Neural cell (in vitro differentiated cells): ENCODE measurements around the gene KIRREL3. TPM values are rescaled to one million over a fixed set of nuclear protein-coding genes. Genes with fewer than 3 reads are reported as not detected.

Experiments
- H2AFZ ChIP-seq: fragments of 200-600, 300-800 bp; sonication (generic), shearing (Covaris generic); 2 replicates; pipeline ENCODE4 v1.6.0; 2014; ENCODE audit warnings: low read depth, mild to moderate bottlenecking, antibody characterized with exemption, low read length, moderate library complexity
- H3F3A ChIP-seq: fragments of 200-600 bp; shearing (Covaris generic); 2 replicates; pipeline ENCODE4 v1.6.1; 2016; ENCODE audit warnings: mild to moderate bottlenecking, moderate library complexity, mixed read lengths, antibody characterized with exemption, low read length; ENCODE audit not compliant: insufficient read depth, poor library complexity, severe bottlenecking
- H3K27ac ChIP-seq: fragments of 200-600, 300-800 bp; sonication (generic), shearing (Covaris generic); 2 replicates; pipeline ENCODE4 v1.5.1; 2014; ENCODE audit warnings: mild to moderate bottlenecking, low read length, moderate library complexity
- H3K27me3 ChIP-seq: fragments of 300-800, 200-600 bp; sonication (generic), shearing (Covaris generic); 2 replicates; pipeline ENCODE4 v1.6.0; 2014; ENCODE audit warnings: mild to moderate bottlenecking, low read depth, low read length, moderate library complexity; ENCODE audit not compliant: insufficient read depth
- H3K36me3 ChIP-seq: fragments of 300-800, 200-600 bp; sonication (generic), shearing (Covaris generic); 2 replicates; pipeline ENCODE4 v1.5.1; 2014; ENCODE audit warnings: mild to moderate bottlenecking, antibody characterized with exemption, low read length, moderate library complexity; ENCODE audit not compliant: insufficient read depth
- H3K4me2 ChIP-seq: fragments of 300-800, 200-600 bp; sonication (generic), shearing (Covaris generic); 2 replicates; pipeline ENCODE4 v1.6.0; 2014; ENCODE audit warnings: mild to moderate bottlenecking, low read length
- H3K4me3 ChIP-seq: fragments of 300-800, 200-600 bp; sonication (generic), shearing (Covaris generic); 2 replicates; pipeline ENCODE4 v1.5.1; 2014; ENCODE audit warnings: mild to moderate bottlenecking, low read length, moderate library complexity
- H3K79me2 ChIP-seq: fragments of 200-600 bp; shearing (Covaris generic); replicated peaks from 2 replicates; pipeline ENCODE4 v1.6.0; 2014; ENCODE audit warnings: mild to moderate bottlenecking, low read length, moderate library complexity; ENCODE audit not compliant: insufficient read depth
- H3K9ac ChIP-seq: fragments of 300-800, 200-600 bp; sonication (generic), shearing (Covaris generic); 2 replicates; pipeline ENCODE4 v1.6.1; 2016; ENCODE audit warnings: mild to moderate bottlenecking, low read length, mixed read lengths
- H3K9me2 ChIP-seq: fragments of 200-600 bp; shearing (Covaris generic); 2 replicates; pipeline ENCODE4 v1.6.1; 2016; ENCODE audit warnings: mild to moderate bottlenecking, low read length, mixed read lengths; ENCODE audit not compliant: insufficient read depth
- H3K9me3 ChIP-seq: fragments of 200-600, 300-800 bp; sonication (generic), shearing (Covaris generic); 2 replicates; pipeline ENCODE4 v1.6.1; 2016; ENCODE audit warnings: mild to moderate bottlenecking, mixed run types, low read length, moderate library complexity, mixed read lengths
- H4K20me1 ChIP-seq: fragments of 200-600 bp; shearing (Covaris generic); 2 replicates; pipeline ENCODE4 v1.6.1; 2016; ENCODE audit warnings: mild to moderate bottlenecking, mixed run types; ENCODE audit not compliant: insufficient read depth
- EP300 ChIP-seq: fragments of 450-650 bp; conservative IDR thresholded peaks from 2 replicates; pipeline ENCODE4 v1.6.1; 2014; ENCODE audit warnings: antibody characterized with exemption, mild to moderate bottlenecking, moderate library complexity; ENCODE audit not compliant: poor library complexity, severe bottlenecking
- EZH2 ChIP-seq: fragments of 200-600, 300-800 bp; shearing (Covaris generic), sonication (generic); IDR thresholded peaks from 2 replicates; pipeline ENCODE4 v1.6.1; 2014; ENCODE audit warnings: antibody characterized with exemption, low read length, borderline replicate concordance, mild to moderate bottlenecking; ENCODE audit not compliant: insufficient read depth, poor library complexity, severe bottlenecking
- MXI1 ChIP-seq: fragments of 450-650 bp; conservative IDR thresholded peaks from 2 replicates; pipeline ENCODE4 v1.6.1; 2014; ENCODE audit warnings: antibody characterized with exemption, mild to moderate bottlenecking; ENCODE audit not compliant: poor library complexity, severe bottlenecking
- POLR2AphosphoS5 ChIP-seq: IDR thresholded peaks from 2 replicates; pipeline ENCODE4 v1.6.1; 2012
- RAD21 ChIP-seq: fragments of 450-650 bp; conservative IDR thresholded peaks from 2 replicates; pipeline ENCODE4 v1.6.1; 2014; ENCODE audit warnings: antibody characterized with exemption, mild to moderate bottlenecking, moderate library complexity
- SMC3 ChIP-seq: fragments of 450-650 bp; conservative IDR thresholded peaks from 2 replicates; pipeline ENCODE4 v1.6.1; 2014; ENCODE audit warnings: antibody characterized with exemption, mild to moderate bottlenecking, moderate library complexity; ENCODE audit not compliant: poor library complexity
- TAF1 ChIP-seq: IDR thresholded peaks from 2 replicates; pipeline ENCODE4 v1.6.1; 2012; ENCODE audit warnings: low read depth
- polyA plus RNA-seq: library from polyadenylated mRNA; depleted of rRNA; stranded (reverse); fragments of >200 nt; gene quantifications from 2 replicates; pipeline ENCODE4 v1.2.3, GENCODE V29; 2014
- TF ChIP-seq, protein P1 (sequence below): fragments of 450-650 bp; IDR thresholded peaks from 2 replicates; pipeline ENCODE4 v1.5.1; 2014; ENCODE audit warnings: antibody characterized with exemption, mild to moderate bottlenecking, moderate library complexity; ENCODE audit not compliant: poor library complexity, severe bottlenecking
- TF ChIP-seq, protein P2 (sequence below): IDR thresholded peaks from 2 replicates; pipeline ENCODE4 v1.6.1; 2012; ENCODE audit warnings: borderline replicate concordance

The KIRREL3 gene
- polyA plus RNA-seq, 1 donor from 2014 or later, result 23.8 TPM

DNA sequence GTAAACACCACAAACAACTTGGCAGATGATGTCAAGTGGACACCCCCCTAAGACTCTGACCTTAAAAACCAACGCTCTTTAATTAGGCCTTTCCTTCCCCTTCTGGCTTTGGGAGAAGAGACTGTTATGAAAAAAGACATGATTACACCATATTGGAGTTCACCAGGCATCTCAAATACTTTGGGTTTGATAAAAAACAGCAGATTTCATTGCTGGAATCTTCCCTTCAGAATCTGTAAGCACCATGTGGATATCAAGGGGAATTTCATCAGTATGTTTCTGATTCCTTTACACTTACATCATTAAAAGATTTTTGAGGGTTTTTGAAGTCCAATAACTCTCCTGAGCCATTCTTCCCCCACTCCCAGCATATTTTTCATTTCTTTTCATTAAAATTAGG is 85.6 kb downstream of the KIRREL3 start:
- no peak overlapping the region for H2AFZ ChIP-seq
- no peak for TF ChIP-seq EP300
- TF ChIP-seq EZH2, result no peak
- no peak for TF ChIP-seq RAD21
- TF ChIP-seq TAF1, result no peak
- TF ChIP-seq SMC3, result no peak
- H3K27me3 ChIP-seq, result no peaks in the 10 kb centered on the region
- H3K9me3 ChIP-seq, result no peaks in the 10 kb centered on the region
- H4K20me1 ChIP-seq, result no peaks in the 10 kb centered on the region
- no peaks in the 10 kb centered on the region for H3K79me2 ChIP-seq
- no peaks in the 10 kb centered on the region for H3K9me2 ChIP-seq
- H3K27ac ChIP-seq, result no peak overlapping the region
- H3K9ac ChIP-seq, result no peak overlapping the region
- H3K36me3 ChIP-seq, result no peaks in the 10 kb centered on the region
- no peak overlapping the region for H3K4me3 ChIP-seq
- no peaks in the 10 kb centered on the region for H3F3A ChIP-seq
- H3K4me2 ChIP-seq, result no peak overlapping the region

DNA sequence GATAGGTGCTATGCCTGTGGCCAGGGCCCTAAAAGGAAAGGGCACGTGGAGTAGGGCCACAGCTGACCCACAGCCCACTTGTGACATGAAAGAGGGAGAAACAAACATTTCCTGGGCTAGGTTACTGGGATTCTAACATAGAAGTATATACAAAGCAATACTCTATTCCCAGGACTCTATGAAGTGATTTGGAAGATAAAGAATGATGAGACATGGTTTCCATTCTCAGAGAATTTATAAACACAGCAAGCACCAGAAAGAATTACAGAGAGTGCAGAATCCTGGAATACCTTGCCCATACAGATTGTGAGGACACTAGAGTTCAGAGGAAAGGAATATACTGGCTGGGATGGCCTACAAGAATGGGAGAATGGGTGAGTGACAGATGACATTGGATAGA is 86.4 kb downstream of the KIRREL3 start:
- Histone ChIP-seq H3K4me3 (no peak overlapping the region), H3K9me2 (no peaks in the 10 kb centered on the region), H3K36me3 (no peaks in the 10 kb centered on the region), H2AFZ (no peak overlapping the region), H3F3A (no peaks in the 10 kb centered on the region), H4K20me1 (no peaks in the 10 kb centered on the region), H3K27ac (no peak overlapping the region), H3K4me2 (no peak overlapping the region), H3K9me3 (no peaks in the 10 kb centered on the region), H3K27me3 (no peaks in the 10 kb centered on the region), H3K79me2 (no peaks in the 10 kb centered on the region), H3K9ac (no peak overlapping the region)
- TF ChIP-seq TAF1 (no peak), POLR2AphosphoS5 (no peak), RAD21 (no peak), SMC3 (no peak)

DNA sequence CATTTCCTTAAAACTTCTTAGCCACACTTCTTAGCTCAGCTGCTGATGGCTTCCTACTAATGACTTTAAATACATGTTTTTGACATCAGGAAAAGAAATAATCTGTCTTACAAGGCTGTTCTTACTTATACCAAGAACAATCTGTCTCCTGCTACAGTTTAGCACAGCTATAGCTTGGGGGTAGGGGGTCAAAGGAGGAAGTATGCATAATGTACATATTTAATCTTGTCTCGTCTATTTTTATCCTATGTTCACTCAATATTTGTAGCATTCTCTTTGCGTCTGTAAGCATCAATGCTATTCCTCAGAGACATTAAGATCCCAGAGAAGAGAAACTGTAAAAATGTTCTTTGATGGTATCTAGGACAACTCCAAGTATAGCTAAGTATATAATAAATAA is 96.0 kb downstream of the KIRREL3 start:
- no peak overlapping the region for H3K9ac ChIP-seq
- no peak overlapping the region for H2AFZ ChIP-seq
- no peaks in the 10 kb centered on the region for H3K79me2 ChIP-seq
- TF ChIP-seq, protein P1, sequence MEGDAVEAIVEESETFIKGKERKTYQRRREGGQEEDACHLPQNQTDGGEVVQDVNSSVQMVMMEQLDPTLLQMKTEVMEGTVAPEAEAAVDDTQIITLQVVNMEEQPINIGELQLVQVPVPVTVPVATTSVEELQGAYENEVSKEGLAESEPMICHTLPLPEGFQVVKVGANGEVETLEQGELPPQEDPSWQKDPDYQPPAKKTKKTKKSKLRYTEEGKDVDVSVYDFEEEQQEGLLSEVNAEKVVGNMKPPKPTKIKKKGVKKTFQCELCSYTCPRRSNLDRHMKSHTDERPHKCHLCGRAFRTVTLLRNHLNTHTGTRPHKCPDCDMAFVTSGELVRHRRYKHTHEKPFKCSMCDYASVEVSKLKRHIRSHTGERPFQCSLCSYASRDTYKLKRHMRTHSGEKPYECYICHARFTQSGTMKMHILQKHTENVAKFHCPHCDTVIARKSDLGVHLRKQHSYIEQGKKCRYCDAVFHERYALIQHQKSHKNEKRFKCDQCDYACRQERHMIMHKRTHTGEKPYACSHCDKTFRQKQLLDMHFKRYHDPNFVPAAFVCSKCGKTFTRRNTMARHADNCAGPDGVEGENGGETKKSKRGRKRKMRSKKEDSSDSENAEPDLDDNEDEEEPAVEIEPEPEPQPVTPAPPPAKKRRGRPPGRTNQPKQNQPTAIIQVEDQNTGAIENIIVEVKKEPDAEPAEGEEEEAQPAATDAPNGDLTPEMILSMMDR, result no peak
- TF ChIP-seq EP300, result no peak
- no peak for TF ChIP-seq RAD21
- TF ChIP-seq, protein P2, sequence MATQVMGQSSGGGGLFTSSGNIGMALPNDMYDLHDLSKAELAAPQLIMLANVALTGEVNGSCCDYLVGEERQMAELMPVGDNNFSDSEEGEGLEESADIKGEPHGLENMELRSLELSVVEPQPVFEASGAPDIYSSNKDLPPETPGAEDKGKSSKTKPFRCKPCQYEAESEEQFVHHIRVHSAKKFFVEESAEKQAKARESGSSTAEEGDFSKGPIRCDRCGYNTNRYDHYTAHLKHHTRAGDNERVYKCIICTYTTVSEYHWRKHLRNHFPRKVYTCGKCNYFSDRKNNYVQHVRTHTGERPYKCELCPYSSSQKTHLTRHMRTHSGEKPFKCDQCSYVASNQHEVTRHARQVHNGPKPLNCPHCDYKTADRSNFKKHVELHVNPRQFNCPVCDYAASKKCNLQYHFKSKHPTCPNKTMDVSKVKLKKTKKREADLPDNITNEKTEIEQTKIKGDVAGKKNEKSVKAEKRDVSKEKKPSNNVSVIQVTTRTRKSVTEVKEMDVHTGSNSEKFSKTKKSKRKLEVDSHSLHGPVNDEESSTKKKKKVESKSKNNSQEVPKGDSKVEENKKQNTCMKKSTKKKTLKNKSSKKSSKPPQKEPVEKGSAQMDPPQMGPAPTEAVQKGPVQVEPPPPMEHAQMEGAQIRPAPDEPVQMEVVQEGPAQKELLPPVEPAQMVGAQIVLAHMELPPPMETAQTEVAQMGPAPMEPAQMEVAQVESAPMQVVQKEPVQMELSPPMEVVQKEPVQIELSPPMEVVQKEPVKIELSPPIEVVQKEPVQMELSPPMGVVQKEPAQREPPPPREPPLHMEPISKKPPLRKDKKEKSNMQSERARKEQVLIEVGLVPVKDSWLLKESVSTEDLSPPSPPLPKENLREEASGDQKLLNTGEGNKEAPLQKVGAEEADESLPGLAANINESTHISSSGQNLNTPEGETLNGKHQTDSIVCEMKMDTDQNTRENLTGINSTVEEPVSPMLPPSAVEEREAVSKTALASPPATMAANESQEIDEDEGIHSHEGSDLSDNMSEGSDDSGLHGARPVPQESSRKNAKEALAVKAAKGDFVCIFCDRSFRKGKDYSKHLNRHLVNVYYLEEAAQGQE, result no peak
- TF ChIP-seq SMC3, result no peak
- no peak for TF ChIP-seq MXI1
- no peak for TF ChIP-seq POLR2AphosphoS5
- TF ChIP-seq EZH2, result no peak
- TF ChIP-seq TAF1, result no peak
- no peaks in the 10 kb centered on the region for H3K36me3 ChIP-seq
- H3K9me2 ChIP-seq, result no peaks in the 10 kb centered on the region
- no peak overlapping the region for H3K27ac ChIP-seq
- H3K4me3 ChIP-seq, result no peak overlapping the region
- H3K27me3 ChIP-seq, result no peaks in the 10 kb centered on the region
- no peaks in the 10 kb centered on the region for H4K20me1 ChIP-seq
- H3F3A ChIP-seq, result no peaks in the 10 kb centered on the region
- H3K9me3 ChIP-seq, result no peaks in the 10 kb centered on the region
- no peak overlapping the region for H3K4me2 ChIP-seq
